GM18511 (cell line): ENCODE results near the gene KLHL18.
A peak's percentile ranks its signal among the peaks of the same experiment; 100 is the strongest.
"Not testable (repeated sequence)": the region's sequence is repeated elsewhere in the genome, so short reads cannot be mapped to it uniquely, and the experiment has no call there.

Source experiments
- ATAC-seq: cut with Tn5 transposase; IDR thresholded peaks from one replicate; pipeline ENCODE4 v1.9.1; 2021; ENCODE audit warnings: mild to moderate bottlenecking, moderate library complexity; ENCODE audit not compliant: unreplicated experiment

KLHL18 gene

GRCh38 chr3:47273564-47273963 is 9.2 kb upstream of the KLHL18 start:
- ATAC-seq: no peak

GRCh38 chr3:47274652-47275051 is 8.1 kb upstream of the KLHL18 start:
- no peak for ATAC-seq

- no peak for ATAC-seq
Measured at GRCh38 chr3:47276558-47276957, 6.2 kb upstream of the KLHL18 start.

GRCh38 chr3:47280519-47280918 is 2.2 kb upstream of the KLHL18 start:
- no peak for ATAC-seq

- ATAC-seq: peak; percentile 7
Measured at GRCh38 chr3:47283193-47283537, 421 bp downstream of the KLHL18 start.

GRCh38 chr3:47283591-47284364 is 1.0 kb downstream of the KLHL18 start:
- ATAC-seq: no peak

GRCh38 chr3:47288966-47289910 is 6.5 kb downstream of the KLHL18 start:
- no peak for ATAC-seq

- peak; percentile 11 for ATAC-seq
Measured at GRCh38 chr3:47291158-47291753, 8.5 kb downstream of the KLHL18 start.

GRCh38 chr3:47291754-47292420 is 9.1 kb downstream of the KLHL18 start:
- ATAC-seq: peak; percentile 54

- no peak for ATAC-seq
Measured at GRCh38 chr3:47293822-47294221, 11.1 kb downstream of the KLHL18 start.

GRCh38 chr3:47294392-47294791 is 11.6 kb downstream of the KLHL18 start:
- ATAC-seq: no peak

GRCh38 chr3:47295322-47295721 is 12.6 kb downstream of the KLHL18 start:
- ATAC-seq: no peak

- ATAC-seq: no peak
Measured at GRCh38 chr3:47295976-47296375, 13.2 kb downstream of the KLHL18 start.

- no peak for ATAC-seq
Measured at GRCh38 chr3:47296562-47297302, 14.0 kb downstream of the KLHL18 start.

GRCh38 chr3:47298439-47298838 is 15.7 kb downstream of the KLHL18 start:
- ATAC-seq: no peak

GRCh38 chr3:47299381-47300318 is 16.9 kb downstream of the KLHL18 start:
- ATAC-seq: no peak

GRCh38 chr3:47301456-47301855 is 18.7 kb downstream of the KLHL18 start:
- no peak for ATAC-seq

- ATAC-seq: no peak
Measured at GRCh38 chr3:47306022-47306421, 23.3 kb downstream of the KLHL18 start.

GRCh38 chr3:47309231-47309630 is 26.5 kb downstream of the KLHL18 start:
- ATAC-seq: not testable (repeated sequence)
